Keratinocyte (primary cell): ENCODE results near the gene FGF2. TPM values are rescaled to one million over a fixed set of nuclear protein-coding genes. Genes with fewer than 3 reads are reported as not detected.

Source experiments
- DNase-seq: peaks from one replicate; pipeline ENCODE4 v3.0.0-alpha.2; 2011; ENCODE audit warnings: low read depth, missing footprints, low spot score
- FAIRE-seq: peaks from 2 replicates; lab custom pipeline; 2011; peaks lifted over from hg19 to GRCh38; lab: Jason Lieb, UNC
- H2AFZ ChIP-seq: 2 replicates; pipeline ENCODE4 v1.6.0; 2012; ENCODE audit warnings: low read length, control low read depth, inconsistent platforms; ENCODE audit not compliant: control insufficient read depth
- H3K27ac ChIP-seq: 2 replicates; pipeline ENCODE4 v1.5.1; 2011; ENCODE audit warnings: low read length; ENCODE audit not compliant: control insufficient read depth, insufficient read depth
- H3K27me3 ChIP-seq: 3 replicates; pipeline ENCODE4 v1.6.0; 2011; ENCODE audit warnings: low read length; ENCODE audit not compliant: control insufficient read depth, insufficient read depth; ENCODE audit errors: extremely low read depth
- H3K36me3 ChIP-seq, 2 experiments: 2 replicates in 1 of 2; 3 replicates in 1 of 2; pipeline ENCODE4 v1.5.1; 2011; ENCODE audit warnings: low read length in 2 of 2, mild to moderate bottlenecking in 1 of 2; ENCODE audit not compliant: control insufficient read depth in 2 of 2, insufficient read depth in 2 of 2; ENCODE audit errors: extremely low read depth in 1 of 2
- H3K4me1 ChIP-seq: 3 replicates; pipeline ENCODE4 v1.5.1; 2011; ENCODE audit warnings: low read length; ENCODE audit not compliant: control insufficient read depth, insufficient read depth; ENCODE audit errors: extremely low read depth
- H3K4me2 ChIP-seq: 3 replicates; pipeline ENCODE4 v1.6.0; 2011; ENCODE audit warnings: low read depth, low read length; ENCODE audit not compliant: control insufficient read depth, insufficient read depth; ENCODE audit errors: extremely low read depth
- H3K4me3 ChIP-seq, 3 experiments: fragments of 200-600 bp in 1 of 3; sonication (generic) in 1 of 3; 2 replicates in 2 of 3; 3 replicates in 1 of 3; pipeline ENCODE4 v1.5.1; 2011 to 2016; ENCODE audit warnings: low read length in 3 of 3, mild to moderate bottlenecking in 3 of 3, control low read depth in 2 of 3, inconsistent platforms in 1 of 3, low read depth in 1 of 3, mixed read lengths in 1 of 3, mixed run types in 1 of 3, moderate library complexity in 1 of 3; ENCODE audit not compliant: control insufficient read depth in 2 of 3, insufficient read depth in 2 of 3; ENCODE audit errors: extremely low read depth in 1 of 3
- H3K79me2 ChIP-seq: 2 replicates; pipeline ENCODE4 v1.6.0; 2012; ENCODE audit warnings: low read length; ENCODE audit not compliant: control insufficient read depth, insufficient read depth
- H3K9ac ChIP-seq: 3 replicates; pipeline ENCODE4 v1.6.0; 2011; ENCODE audit warnings: low read length; ENCODE audit not compliant: control insufficient read depth, insufficient read depth; ENCODE audit errors: extremely low read depth
- H3K9me1 ChIP-seq: 3 replicates; pipeline ENCODE4 v1.6.0; 2011; ENCODE audit warnings: low read length; ENCODE audit not compliant: control insufficient read depth, insufficient read depth; ENCODE audit errors: extremely low read depth
- H3K9me3 ChIP-seq: 2 replicates; pipeline ENCODE4 v1.5.1; 2012; ENCODE audit warnings: low read depth, low read length; ENCODE audit not compliant: control insufficient read depth
- H4K20me1 ChIP-seq: 3 replicates; pipeline ENCODE4 v1.6.0; 2011; ENCODE audit warnings: low read length; ENCODE audit not compliant: control insufficient read depth, insufficient read depth; ENCODE audit errors: extremely low read depth
- EZH2 ChIP-seq: IDR thresholded peaks from one replicate; pipeline ENCODE4 v1.6.1; 2012; ENCODE audit warnings: inconsistent platforms, mild to moderate bottlenecking, low read length, moderate library complexity
- dilution Hi-C: fragments of 300-500 bp; cut with MboI; formaldehyde crosslinking; loops from one replicate; pipeline ENCODE4 v1.7.0; 2020; ENCODE audit warnings: low sequenced_read_pairs; ENCODE audit not compliant: extremely low pct_ligation_motif_present
- polyA plus RNA-seq, 5 experiments: library from polyadenylated mRNA; depleted of rRNA in 3 of 5; stranded (reverse) in 3 of 5; stranded (forward) in 1 of 5; unstranded in 1 of 5; fragments of >200 nt; gene quantifications; 1 replicate in 1 of 5; 2 replicates in 3 of 5; 3 replicates in 1 of 5; pipeline versions ENCODE4 v1.2.1 to v1.2.3, GENCODE V29; 2011 to 2012; ENCODE audit warnings: missing spikeins in 2 of 5, low read depth in 1 of 5, low replicate concordance in 1 of 5
- TF ChIP-seq, protein P1 (sequence below), 3 experiments: IDR thresholded peaks in 1 of 3; conservative IDR thresholded peaks in 1 of 3; optimal IDR thresholded peaks in 1 of 3; 2 replicates in 2 of 3; 3 replicates in 1 of 3; pipeline versions ENCODE3 to v1.5.1; 2011; ENCODE audit warnings: low read length in 3 of 3, mild to moderate bottlenecking in 3 of 3, moderate library complexity in 2 of 3, control low read depth in 1 of 3, inconsistent platforms in 1 of 3; ENCODE audit not compliant: insufficient read depth in 2 of 3; ENCODE audit errors: extremely low read depth in 1 of 3

FGF2 gene
- polyA plus RNA-seq, 1 donor (not counting 4 experiments of a cell fraction or from before 2014, with no cell fraction given) = 1.7 TPM

DNA sequence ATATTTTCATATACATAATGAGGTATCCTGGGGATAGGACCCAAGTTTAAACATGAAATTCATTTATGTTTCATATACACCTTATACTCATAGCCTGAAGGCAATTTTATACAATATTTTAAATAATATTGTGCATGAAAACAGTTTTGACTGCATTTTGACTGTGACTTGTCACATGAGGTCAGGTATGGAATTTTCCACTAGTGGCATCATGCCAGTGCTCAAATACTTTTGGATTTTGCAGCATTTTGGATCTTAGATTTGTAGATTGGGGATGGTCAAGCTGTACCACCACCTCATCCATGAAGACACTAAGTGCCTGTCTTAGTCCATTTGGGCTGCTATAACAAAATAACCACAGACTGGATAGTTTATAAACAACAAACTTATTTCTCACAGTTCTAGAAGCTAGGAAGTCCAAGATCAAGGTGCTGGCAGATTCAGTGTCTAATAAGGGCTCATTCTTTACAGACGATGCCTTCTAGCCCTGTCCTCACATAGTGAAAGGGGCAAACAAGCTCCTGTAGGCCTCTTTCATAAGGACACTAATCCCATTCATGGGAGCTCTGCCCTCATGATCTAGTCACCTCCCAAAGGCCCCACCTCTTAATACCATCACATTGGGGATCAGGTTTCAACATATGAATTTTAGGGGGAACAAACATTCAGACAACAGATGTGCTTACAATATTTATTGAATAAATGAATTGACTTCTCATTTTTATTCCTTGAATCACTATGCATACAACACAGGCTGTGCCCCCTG, 86.4 kb downstream of the FGF2 start:
- no peak overlapping the region for H3K4me3 ChIP-seq
- no peak overlapping the region for H3K9ac ChIP-seq
- no peaks in the 10 kb centered on the region for H3K79me2 ChIP-seq
- dilution Hi-C loops = loop anchor here (25.0 kb wide), 1 partner anchor 151 kb away; no protein-coding TSS in a partner anchor
- no peak overlapping the region for H3K27ac ChIP-seq
- H3K9me3 ChIP-seq = no peaks in the 10 kb centered on the region
- H3K4me2 ChIP-seq = no peak overlapping the region
- peak overlapping the region; percentile 64 for H2AFZ ChIP-seq
- H3K27me3 ChIP-seq = no peaks in the 10 kb centered on the region
- H3K9me1 ChIP-seq = no peaks in the 10 kb centered on the region
- TF ChIP-seq, protein P1, sequence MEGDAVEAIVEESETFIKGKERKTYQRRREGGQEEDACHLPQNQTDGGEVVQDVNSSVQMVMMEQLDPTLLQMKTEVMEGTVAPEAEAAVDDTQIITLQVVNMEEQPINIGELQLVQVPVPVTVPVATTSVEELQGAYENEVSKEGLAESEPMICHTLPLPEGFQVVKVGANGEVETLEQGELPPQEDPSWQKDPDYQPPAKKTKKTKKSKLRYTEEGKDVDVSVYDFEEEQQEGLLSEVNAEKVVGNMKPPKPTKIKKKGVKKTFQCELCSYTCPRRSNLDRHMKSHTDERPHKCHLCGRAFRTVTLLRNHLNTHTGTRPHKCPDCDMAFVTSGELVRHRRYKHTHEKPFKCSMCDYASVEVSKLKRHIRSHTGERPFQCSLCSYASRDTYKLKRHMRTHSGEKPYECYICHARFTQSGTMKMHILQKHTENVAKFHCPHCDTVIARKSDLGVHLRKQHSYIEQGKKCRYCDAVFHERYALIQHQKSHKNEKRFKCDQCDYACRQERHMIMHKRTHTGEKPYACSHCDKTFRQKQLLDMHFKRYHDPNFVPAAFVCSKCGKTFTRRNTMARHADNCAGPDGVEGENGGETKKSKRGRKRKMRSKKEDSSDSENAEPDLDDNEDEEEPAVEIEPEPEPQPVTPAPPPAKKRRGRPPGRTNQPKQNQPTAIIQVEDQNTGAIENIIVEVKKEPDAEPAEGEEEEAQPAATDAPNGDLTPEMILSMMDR (optimal IDR thresholded peaks at IDR 0.05 in 1 of 3, IDR thresholded peaks at IDR 0.05 in 1 of 3, conservative IDR thresholded peaks at IDR 0.05 in 1 of 3; ENCODE audit: extremely low read depth in 1 of 3, insufficient read depth in 2 of 3, low read length in 3 of 3) = no peak
- no peak for TF ChIP-seq EZH2
- H3K36me3 ChIP-seq = no peaks in the 10 kb centered on the region
- DNase-seq (no peak), FAIRE-seq (no peak)
- H3K4me1 ChIP-seq = peaks cover 3% of the 10 kb centered on the region
- H4K20me1 ChIP-seq = no peaks in the 10 kb centered on the region

DNA sequence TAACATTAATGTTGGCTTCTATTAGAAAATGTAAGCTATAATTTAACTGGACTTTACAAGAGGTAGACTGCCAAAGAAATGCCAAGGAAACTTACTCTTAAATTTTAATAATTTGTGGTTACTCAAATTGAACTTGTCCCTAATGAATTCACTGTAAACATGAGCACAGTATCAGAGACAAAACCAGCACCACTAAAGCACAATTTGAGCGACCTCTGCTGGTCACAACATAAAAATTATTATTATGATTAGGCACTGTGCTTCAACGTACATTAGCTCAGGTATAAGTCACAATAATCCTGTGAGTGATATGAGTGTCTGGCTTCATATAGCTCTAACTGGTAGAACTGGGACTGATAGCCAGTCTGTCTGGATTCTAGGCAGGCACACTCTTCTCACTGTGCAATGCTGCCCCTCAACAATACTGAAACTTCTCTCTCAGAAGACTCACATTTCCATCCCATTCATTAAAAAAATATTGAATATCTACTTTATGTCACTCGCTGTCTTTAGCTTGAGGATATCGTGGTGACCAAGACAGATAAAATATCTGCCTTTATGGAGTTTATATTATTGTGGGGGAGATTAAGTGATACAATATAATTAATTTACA, 87.8 kb downstream of the FGF2 start:
- Histone ChIP-seq H2AFZ (no peak overlapping the region), H3K79me2 (no peaks in the 10 kb centered on the region), H3K4me3 (no peak overlapping the region), H3K27ac (no peak overlapping the region), H3K4me1 (peaks cover 3% of the 10 kb centered on the region), H3K9me3 (no peaks in the 10 kb centered on the region), H4K20me1 (no peaks in the 10 kb centered on the region), H3K9ac (no peak overlapping the region), H3K36me3 (no peaks in the 10 kb centered on the region), H3K4me2 (no peak overlapping the region), H3K27me3 (no peaks in the 10 kb centered on the region), H3K9me1 (no peaks in the 10 kb centered on the region)
- no peak for TF ChIP-seq EZH2
- TF ChIP-seq, protein P1 (optimal IDR thresholded peaks at IDR 0.05 in 1 of 3, IDR thresholded peaks at IDR 0.05 in 1 of 3, conservative IDR thresholded peaks at IDR 0.05 in 1 of 3; ENCODE audit: extremely low read depth in 1 of 3, insufficient read depth in 2 of 3, low read length in 3 of 3) = peak in 2 of 3 experiments; percentile 39 to 42
- dilution Hi-C loops = loop anchor here (25.0 kb wide), 1 partner anchor 152 kb away; no protein-coding TSS in a partner anchor
- DNase-seq (peak; percentile 17), FAIRE-seq (peak; percentile 53)
